Retina (tissue), 1 donor: ENCODE results near the gene TBX21.

Source experiments
- DNase-seq: peaks from one replicate; pipeline ENCODE4 v3.0.0-alpha.2; 2016

TBX21 gene

GRCh38 chr17:47733047-47733673 is at the start of gene TBX21:
Gene TBX21 (plus strand): TSS chr17:47733236. CDS start chr17:47733455, 219 bp downstream.
- DNase-seq, result peak; percentile 57

- no peak for DNase-seq
These were observed 49.0 kb upstream of the TBX21 start for GRCh38 chr17:47684025-47684424.

- DNase-seq, result no peak
These were observed 48.4 kb upstream of the TBX21 start for GRCh38 chr17:47684535-47685193.

- no peak for DNase-seq
These were observed 47.3 kb upstream of the TBX21 start for GRCh38 chr17:47685556-47686275.

GRCh38 chr17:47686276-47686635 is 46.8 kb upstream of the TBX21 start:
- no peak for DNase-seq

- no peak for DNase-seq
These were observed 46.2 kb upstream of the TBX21 start for GRCh38 chr17:47686664-47687327.

- DNase-seq, result no peak
These were observed 45.7 kb upstream of the TBX21 start for GRCh38 chr17:47687328-47687690.

GRCh38 chr17:47687748-47688147 is 45.3 kb upstream of the TBX21 start:
- DNase-seq, result peak; percentile 44

GRCh38 chr17:47690121-47690520 is 42.9 kb upstream of the TBX21 start:
- DNase-seq, result no peak

- DNase-seq, result no peak
These were observed 40.7 kb upstream of the TBX21 start for GRCh38 chr17:47692137-47692894.

GRCh38 chr17:47692895-47693730 is 39.9 kb upstream of the TBX21 start:
- DNase-seq, result no peak

- peak; percentile 92 for DNase-seq
These were observed 39.1 kb upstream of the TBX21 start, which contains the start of gene TBKBP1 for GRCh38 chr17:47693731-47694580. Gene TBKBP1 (plus strand): TSS chr17:47694161. CDS start chr17:47696113, 1,952 bp downstream.

GRCh38 chr17:47694581-47695428 is 38.2 kb upstream of the TBX21 start:
- DNase-seq, result peak; percentile 72

GRCh38 chr17:47695429-47696376 is 37.3 kb upstream of the TBX21 start:
- DNase-seq, result no peak

GRCh38 chr17:47696717-47697642 is 36.1 kb upstream of the TBX21 start:
- no peak for DNase-seq

GRCh38 chr17:47697906-47698711 is 34.9 kb upstream of the TBX21 start:
- no peak for DNase-seq
